22Rv1 (cell line): ENCODE results near the gene ZC3H10.

Experiments
- H3K27ac ChIP-seq: fragments of 450-650 bp; 2 replicates; pipeline ENCODE4 v1.5.1; 2017
- ZFX ChIP-seq: fragments of 450-650 bp; IDR thresholded peaks from 2 replicates; pipeline ENCODE4 v1.6.1; 2017; ENCODE audit warnings: antibody characterized with exemption, borderline replicate concordance
- TF ChIP-seq, protein P1 (sequence below): fragments of 450-650 bp; IDR thresholded peaks from 2 replicates; pipeline ENCODE4 v1.5.1; 2017; ENCODE audit warnings: mild to moderate bottlenecking

The ZC3H10 gene

DNA sequence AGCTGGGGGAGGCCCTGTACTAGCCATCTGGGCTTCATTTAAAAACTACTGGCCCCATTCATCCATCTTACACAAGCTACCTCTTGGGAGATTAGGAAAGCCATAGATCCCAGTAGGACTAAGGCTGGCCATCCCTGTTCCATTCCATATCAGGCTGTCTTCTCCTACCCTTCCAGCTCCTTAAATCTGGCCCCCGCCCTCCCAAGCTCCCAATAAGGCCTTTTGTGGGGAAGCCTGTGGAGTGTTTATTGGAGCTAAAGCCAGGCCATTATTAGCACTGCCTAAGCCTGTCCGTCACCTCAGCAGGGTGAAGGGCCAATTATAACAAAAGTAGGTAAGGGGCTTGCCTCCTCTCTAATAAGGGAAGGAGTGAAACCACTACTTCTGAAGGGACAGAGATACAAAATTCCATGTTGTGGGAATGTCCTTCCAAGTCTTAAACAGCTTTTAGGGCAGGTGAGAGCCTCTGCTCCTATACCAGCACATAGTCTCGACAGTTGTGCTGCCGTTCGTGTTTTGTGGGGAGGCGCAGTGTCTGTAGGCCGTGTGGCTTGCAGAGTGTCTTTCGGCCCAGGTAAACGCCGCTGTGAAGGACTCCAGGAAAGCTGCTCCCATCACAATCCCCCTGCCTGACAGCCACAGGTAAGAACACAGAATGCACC lies 43.8 kb downstream of the ZC3H10 start:
- TF ChIP-seq, protein P1, sequence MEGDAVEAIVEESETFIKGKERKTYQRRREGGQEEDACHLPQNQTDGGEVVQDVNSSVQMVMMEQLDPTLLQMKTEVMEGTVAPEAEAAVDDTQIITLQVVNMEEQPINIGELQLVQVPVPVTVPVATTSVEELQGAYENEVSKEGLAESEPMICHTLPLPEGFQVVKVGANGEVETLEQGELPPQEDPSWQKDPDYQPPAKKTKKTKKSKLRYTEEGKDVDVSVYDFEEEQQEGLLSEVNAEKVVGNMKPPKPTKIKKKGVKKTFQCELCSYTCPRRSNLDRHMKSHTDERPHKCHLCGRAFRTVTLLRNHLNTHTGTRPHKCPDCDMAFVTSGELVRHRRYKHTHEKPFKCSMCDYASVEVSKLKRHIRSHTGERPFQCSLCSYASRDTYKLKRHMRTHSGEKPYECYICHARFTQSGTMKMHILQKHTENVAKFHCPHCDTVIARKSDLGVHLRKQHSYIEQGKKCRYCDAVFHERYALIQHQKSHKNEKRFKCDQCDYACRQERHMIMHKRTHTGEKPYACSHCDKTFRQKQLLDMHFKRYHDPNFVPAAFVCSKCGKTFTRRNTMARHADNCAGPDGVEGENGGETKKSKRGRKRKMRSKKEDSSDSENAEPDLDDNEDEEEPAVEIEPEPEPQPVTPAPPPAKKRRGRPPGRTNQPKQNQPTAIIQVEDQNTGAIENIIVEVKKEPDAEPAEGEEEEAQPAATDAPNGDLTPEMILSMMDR = no peak
- no peak for TF ChIP-seq ZFX
- peak overlapping the region; percentile 90 for H3K27ac ChIP-seq

DNA sequence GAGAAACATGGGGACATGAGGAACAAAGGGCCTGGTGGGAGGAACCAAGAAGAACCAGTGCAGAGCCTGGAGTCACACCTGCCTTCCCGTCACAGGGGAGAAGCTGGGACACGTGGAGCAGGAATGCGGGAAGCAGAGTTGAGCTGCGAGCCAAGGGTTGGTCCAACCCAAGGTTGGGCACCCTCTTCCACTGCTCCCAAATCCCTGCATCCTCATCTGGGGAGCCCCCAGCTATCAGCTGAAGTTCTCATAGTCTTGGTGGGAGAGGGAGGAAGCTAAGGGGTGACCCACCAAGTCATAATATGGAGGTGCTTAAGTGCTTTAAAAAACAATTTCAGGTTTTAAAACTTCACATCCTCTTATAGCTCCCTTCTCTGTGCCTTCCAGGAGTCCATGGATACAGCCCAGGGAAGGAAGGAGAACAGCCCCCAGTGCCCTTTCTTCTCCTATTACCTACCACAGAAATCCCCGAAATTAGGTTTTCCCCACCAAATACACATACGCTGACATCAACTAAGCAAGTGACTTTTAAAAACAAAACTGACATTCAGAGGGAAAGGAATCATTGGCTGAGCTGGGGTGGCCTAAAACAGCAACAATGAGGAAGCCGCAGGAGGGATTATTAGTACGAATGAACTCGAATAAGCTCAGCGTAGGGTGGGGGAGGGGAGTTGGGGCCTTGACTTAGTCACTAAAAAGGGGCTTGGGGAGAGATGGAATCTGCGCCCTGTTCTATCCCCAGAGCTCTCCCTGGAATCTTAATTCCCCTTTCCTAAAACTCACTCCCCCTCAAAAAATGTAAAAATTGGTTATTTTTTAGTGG lies 44.6 kb downstream of the ZC3H10 start:
- peak overlapping the region; percentile 90 for H3K27ac ChIP-seq
- no peak for TF ChIP-seq ZFX
- TF ChIP-seq, protein P1 = no peak

DNA sequence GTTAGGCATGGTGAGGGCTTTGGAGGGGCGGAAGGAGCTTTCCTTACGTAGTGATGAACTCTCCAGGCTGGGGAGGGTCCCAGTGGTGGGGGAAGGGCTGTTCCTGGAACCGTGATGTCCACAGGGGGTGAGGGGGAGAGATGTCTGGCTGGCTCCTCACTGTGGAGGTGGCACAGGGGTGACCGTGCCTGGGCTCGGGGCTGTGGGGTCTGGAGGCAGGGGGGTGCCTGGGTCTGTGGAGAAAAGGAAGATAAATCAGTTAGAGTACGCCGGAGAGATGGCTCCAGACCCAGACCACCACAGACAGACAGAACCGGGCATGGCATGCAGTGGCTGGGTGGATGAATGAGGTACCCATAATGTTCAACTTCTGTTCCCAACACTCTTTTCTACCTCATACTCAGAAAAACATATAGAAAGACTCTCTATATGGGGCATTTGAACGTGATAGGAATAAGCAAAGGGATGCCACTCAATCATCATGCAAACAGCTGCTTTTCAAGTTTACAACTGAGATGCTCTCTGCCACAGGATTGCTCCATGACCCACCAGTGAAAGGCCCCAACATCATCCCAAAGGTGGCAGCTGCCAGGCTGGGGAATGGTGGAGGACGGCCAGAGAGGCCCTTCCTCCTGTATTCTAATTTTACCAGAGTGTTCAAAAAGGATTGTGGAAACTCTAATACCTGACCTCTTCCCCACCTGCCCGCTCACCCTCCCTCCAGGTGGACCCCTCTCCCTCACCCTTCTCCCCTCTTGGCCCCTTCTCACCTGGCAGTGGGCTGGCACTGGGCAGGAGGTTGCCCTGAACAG lies 45.7 kb downstream of the ZC3H10 start:
- peak overlapping the region; percentile 90 for H3K27ac ChIP-seq
- TF ChIP-seq, protein P1 = no peak
- TF ChIP-seq ZFX = no peak

DNA sequence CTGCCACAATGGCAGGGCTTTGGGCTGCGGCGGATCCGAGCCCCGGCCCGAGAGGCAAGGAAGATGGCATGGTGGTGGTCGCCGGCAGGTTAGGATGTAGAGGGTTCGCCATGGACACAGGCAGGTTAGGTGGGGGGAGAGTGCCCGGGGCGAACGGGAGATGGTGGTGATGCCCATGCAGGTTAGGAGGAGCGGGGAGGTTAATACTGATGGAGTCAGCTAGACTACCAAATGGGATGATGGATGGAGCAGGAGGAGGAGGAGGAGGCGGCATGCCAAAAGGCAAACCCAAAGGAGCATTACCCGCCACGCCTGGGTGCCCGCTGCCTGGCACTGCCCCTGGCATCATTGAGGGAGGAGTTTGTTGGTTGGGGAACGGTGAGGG lies 46.3 kb downstream of the ZC3H10 start:
- no peak for TF ChIP-seq ZFX
- TF ChIP-seq, protein P1 = no peak
- peak overlapping the region; percentile 90 for H3K27ac ChIP-seq

DNA sequence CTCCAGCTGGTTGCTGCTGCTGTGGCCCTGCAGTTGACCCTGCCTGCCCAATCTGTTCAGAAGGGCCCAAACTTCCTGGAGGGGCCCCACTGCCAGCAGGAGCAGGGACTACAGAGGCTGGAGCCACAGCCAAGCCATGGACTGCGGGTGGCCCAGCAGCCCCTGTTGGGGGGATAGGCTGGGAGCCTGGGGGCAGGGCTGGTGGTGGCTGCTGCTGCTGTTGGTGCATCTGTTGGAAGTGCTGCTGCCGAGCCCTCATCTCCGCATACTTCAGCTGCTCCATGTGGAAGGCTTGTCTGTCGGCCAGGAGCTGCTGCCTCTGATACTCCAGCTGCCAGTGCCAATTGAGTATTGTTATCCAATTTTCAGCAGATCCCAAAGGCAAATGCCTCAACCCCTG lies 47.3 kb downstream of the ZC3H10 start:
- no peak for TF ChIP-seq ZFX
- TF ChIP-seq, protein P1 = no peak
- peak overlapping the region; percentile 90 for H3K27ac ChIP-seq

DNA sequence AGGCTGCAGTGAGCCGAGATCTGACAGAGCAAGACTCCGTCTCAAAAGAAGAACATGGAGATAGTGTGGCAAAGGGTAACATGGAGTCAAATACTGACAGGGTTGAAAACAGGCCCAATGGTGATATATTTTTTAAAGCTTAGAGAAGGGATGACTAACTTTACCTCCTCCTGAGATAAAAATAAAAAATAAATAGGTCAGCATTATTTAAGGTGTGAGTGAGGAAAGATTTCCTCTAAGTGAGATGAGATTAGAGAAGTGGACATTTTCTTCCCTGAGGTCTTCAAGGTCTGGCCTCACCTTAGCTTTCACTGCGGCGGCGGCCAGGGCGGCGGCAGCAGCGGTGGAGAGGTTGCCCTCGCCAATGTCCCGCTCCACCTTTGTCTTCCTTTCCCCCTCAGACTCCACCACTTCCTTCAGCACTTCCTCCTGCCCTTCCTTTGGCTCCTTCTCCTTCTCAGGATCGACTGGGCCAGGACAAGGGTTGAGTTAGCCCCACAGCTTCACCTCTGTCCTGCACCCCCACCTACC lies 51.2 kb downstream of the ZC3H10 start:
- no peak overlapping the region for H3K27ac ChIP-seq
- TF ChIP-seq, protein P1 = no peak
